OCI-LY1 (cell line): ENCODE data around the gene BRME1.

Experiments
- CTCF ChIP-seq: fragments of 200-600 bp; sonication (generic), shearing (Covaris generic); IDR thresholded peaks from 2 replicates; pipeline ENCODE4 v1.5.1; 2017; ENCODE audit warnings: mild to moderate bottlenecking, antibody characterized with exemption, low read length, moderate library complexity, mixed read lengths
- EZH2 ChIP-seq: fragments of 200-600 bp; sonication (generic), shearing (Covaris generic); IDR thresholded peaks from 2 replicates; pipeline ENCODE4 v1.8.0; 2017; ENCODE audit warnings: borderline replicate concordance, mixed run types, mild to moderate bottlenecking, antibody characterized with exemption, low read length, moderate library complexity, mixed read lengths

GRCh38 chr19:13881251-13881691, 24.6 kb downstream of the BRME1 start:
- TF ChIP-seq CTCF = no peak
- no peak for TF ChIP-seq EZH2
